Measurements from ENCODE around the gene PADI3.

The PADI3 gene

DNA sequence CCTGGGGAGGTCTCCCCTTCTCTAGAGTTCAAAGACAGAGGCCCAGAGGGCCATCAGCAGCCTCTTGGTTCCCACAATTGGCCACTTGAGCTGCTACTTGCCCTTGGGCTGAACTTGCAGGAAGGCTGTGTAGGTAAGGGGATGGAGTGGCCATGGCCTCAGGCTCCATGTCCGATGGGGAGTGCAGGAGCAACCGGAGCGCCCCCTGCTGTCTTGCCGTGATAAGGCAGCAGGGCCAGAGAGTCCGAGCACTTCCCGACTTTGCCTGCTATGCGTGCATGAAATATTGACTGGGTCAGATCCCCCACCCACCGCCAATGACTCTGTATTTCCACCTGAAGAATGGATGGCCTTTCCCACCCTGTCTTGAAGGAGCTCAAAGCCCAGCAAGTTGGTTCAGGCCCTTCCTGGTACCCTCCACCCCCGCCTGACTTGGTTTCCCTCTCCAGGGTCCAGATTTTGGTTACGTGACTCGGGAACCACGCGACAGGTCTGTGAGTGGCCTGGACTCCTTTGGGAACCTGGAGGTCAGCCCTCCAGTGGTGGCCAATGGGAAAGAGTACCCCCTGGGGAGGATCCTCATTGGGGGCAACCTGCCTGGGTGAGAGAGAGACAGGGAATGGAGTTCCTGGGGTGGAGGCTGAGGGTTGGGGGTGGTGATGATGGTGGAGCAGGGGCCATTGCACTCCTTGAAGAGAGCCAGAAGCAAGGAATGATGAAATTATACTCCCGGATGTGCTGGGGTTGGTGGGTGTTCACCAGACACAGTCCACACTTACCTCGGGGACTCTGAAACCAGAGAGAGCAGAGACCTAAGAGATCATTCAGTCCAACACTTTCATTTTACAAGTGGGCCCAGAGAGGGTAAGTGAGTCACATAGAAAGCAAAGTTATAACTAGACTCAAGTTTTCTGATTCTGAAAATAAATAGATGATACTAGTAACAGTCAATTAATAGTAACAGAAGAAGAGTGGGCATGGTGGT, 25.6 kb downstream of the PADI3 start:
- TF ChIP-seq FOXK2 (IDR thresholded peaks at IDR 0.05) (no peak), ELF4 (IDR thresholded peaks at IDR 0.05) (no peak), FOXM1 (IDR thresholded peaks at IDR 0.05; ENCODE audit: borderline replicate concordance) (no peak), CTBP1 (IDR thresholded peaks at IDR 0.05; ENCODE audit: borderline replicate concordance) (no peak), NFRKB (IDR thresholded peaks at IDR 0.05) (no peak), TARDBP (IDR thresholded peaks at IDR 0.05) (no peak), SP1 (IDR thresholded peaks at IDR 0.05) (no peak), LEF1 (IDR thresholded peaks at IDR 0.05; ENCODE audit: borderline replicate concordance) (no peak), HDGF (IDR thresholded peaks at IDR 0.05; ENCODE audit: borderline replicate concordance) (no peak), ZNF384 (IDR thresholded peaks at IDR 0.05) (no peak), L3MBTL2 (conservative IDR thresholded peaks at IDR 0.05) (no peak), SUZ12 (IDR thresholded peaks at IDR 0.05) (no peak), BHLHE40 (IDR thresholded peaks at IDR 0.05; ENCODE audit: borderline replicate concordance) (no peak), FOXA1 (IDR thresholded peaks at IDR 0.05) (no peak)
- TF ChIP-seq, protein P1, sequence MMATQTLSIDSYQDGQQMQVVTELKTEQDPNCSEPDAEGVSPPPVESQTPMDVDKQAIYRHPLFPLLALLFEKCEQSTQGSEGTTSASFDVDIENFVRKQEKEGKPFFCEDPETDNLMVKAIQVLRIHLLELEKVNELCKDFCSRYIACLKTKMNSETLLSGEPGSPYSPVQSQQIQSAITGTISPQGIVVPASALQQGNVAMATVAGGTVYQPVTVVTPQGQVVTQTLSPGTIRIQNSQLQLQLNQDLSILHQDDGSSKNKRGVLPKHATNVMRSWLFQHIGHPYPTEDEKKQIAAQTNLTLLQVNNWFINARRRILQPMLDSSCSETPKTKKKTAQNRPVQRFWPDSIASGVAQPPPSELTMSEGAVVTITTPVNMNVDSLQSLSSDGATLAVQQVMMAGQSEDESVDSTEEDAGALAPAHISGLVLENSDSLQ (IDR thresholded peaks at IDR 0.05): no peak
- ChIA-PET POLR2A (no interaction called here), CTCF (interaction anchor here (0.8 to 1.4 kb wide), 6 partner anchors 9 to 149 kb away, joined by 3 to 6 read pairs (median 4); no protein-coding TSS in a partner anchor)
- peak; percentile 90 for DNase-seq (ENCODE audit: extremely low spot score)

DNA sequence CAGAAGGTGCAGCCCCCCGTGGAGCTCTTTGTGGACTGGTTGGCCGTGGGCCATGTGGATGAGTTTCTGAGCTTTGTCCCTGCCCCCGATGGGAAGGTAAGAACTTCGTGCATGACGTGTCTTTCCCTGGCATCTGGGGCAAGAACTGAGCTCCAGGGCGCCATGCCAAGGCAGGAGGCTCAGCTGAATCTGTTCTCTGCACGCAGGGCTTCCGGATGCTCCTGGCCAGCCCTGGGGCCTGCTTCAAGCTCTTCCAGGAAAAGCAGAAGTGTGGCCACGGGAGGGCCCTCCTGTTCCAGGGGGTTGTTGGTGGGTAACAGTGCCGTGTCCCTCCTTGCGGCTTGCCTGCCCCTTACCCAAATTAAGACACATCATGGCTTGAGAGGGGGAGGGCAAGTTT, 27.7 kb downstream of the PADI3 start:
- CTCF ChIA-PET: no interaction called here
- no peak for TF ChIP-seq ARNT (IDR thresholded peaks at IDR 0.05)
- no peak for TF ChIP-seq FOXK2 (IDR thresholded peaks at IDR 0.05)
- no peak for DNase-seq (ENCODE audit: extremely low spot score)
- POLR2A ChIA-PET: no interaction called here

DNA sequence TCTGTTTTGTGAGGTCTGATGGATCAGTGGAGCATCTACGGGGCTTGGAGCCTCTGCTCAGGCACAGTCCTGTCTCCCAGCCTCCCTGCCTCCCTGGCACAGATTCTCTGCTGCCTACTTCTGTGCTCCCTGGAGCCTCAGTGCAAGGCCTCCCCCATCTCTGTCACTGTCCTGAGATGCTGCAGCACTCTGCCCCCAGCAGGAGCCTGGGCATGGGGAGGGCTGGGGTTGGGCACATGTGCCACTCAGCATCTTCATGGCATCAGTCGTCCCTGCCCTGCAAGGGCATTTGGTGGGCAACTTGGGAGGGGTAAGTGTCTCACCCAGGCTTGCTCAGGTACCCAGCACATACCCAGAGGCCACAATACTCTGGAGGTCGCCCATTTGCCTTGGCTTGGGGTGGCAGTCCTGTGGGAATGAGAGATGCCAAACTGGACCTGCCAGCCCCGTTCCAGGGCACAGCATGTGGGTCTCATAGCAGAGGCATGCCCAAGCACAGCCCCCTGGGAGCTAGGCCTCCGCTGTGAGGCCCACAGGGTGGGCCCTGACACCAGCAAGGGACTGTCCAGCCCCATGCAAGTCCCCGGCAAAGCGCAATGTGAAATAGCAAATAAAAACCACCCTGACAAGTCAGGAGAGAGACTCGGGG, 28.7 kb downstream of the PADI3 start:
- DNase-seq (ENCODE audit: extremely low spot score): no peak
- POLR2A ChIA-PET: no interaction called here
- CTCF ChIA-PET: interaction anchor here (0.9 kb wide), 1 partner anchor 216 kb away, joined by 3 read pairs; no protein-coding TSS in a partner anchor
- no peak for TF ChIP-seq CTBP1 (IDR thresholded peaks at IDR 0.05; ENCODE audit: borderline replicate concordance)
- TF ChIP-seq, protein P1 (IDR thresholded peaks at IDR 0.05): no peak

DNA sequence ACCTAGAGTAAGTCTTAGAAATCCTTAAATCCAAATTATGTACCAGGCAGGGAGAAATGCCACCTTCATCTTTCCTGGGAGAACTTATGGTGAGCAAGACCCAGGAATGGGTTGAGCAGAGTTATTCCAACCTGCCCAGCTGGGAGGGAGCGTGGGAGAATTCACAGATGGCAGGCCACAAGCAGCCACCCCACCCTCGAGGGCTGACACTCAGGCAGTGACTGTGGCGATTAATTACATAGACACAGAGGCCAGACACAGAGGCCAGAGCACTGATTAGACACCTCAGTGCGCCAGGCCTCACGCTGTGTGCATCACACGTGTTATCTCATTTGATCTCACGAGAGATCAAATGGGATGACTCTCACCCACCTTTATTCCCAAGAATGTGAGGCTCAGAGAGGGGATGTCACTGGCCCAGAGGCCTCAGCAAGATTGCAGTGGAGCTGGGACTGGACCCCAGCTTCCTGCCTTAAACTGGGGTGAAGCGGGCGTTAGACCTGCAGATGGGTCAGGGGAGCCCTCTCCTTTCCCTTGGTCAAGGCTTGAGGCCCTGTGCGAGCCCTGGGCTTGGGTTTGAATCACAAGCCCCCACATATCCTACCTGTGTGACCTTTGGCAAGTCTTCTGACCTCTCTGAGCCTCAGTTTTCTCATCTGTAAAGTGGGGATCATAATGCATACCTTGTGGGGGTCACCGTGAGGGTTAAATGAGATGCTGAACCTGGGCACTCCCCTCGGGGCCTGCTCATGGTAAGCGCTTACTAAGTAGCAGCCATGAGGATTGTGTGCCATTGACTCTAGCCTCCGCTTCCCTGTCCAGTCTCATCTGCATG, 30.3 kb downstream of the PADI3 start:
- no peak for TF ChIP-seq FOXM1 (IDR thresholded peaks at IDR 0.05; ENCODE audit: borderline replicate concordance)
- TF ChIP-seq BHLHE40 (IDR thresholded peaks at IDR 0.05; ENCODE audit: borderline replicate concordance): no peak
- TF ChIP-seq CTBP1 (IDR thresholded peaks at IDR 0.05; ENCODE audit: borderline replicate concordance): no peak
- no peak for TF ChIP-seq ELF4 (IDR thresholded peaks at IDR 0.05)
- TF ChIP-seq SUZ12 (IDR thresholded peaks at IDR 0.05): no peak
- ChIA-PET CTCF (no interaction called here), POLR2A (no interaction called here)
- no peak for DNase-seq (ENCODE audit: extremely low spot score)

DNA sequence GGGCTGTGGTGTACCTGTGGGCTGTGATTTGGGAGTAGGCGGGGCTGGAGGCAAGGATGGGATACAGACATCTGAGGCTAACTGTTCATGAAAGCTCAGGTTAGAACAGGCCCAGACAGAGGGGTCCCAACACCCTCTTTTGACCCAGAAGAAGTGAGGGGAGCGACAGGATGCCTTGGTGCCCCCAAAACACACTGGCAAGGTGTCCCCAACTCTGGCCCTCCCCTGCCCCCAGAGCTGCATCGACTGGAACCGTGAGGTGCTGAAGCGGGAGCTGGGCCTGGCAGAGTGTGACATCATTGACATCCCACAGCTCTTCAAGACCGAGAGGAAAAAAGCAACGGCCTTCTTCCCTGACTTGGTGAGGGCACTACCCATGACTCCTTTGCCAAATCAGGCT, 31.5 kb downstream of the PADI3 start:
- TF ChIP-seq CTBP1 (IDR thresholded peaks at IDR 0.05; ENCODE audit: borderline replicate concordance) (no peak), LEF1 (IDR thresholded peaks at IDR 0.05; ENCODE audit: borderline replicate concordance) (no peak), ZNF384 (IDR thresholded peaks at IDR 0.05) (no peak), ELF4 (IDR thresholded peaks at IDR 0.05) (no peak), BHLHE40 (IDR thresholded peaks at IDR 0.05; ENCODE audit: borderline replicate concordance) (no peak), SP1 (IDR thresholded peaks at IDR 0.05) (no peak), SUZ12 (IDR thresholded peaks at IDR 0.05) (no peak), FOXM1 (IDR thresholded peaks at IDR 0.05; ENCODE audit: borderline replicate concordance) (no peak), HDGF (IDR thresholded peaks at IDR 0.05; ENCODE audit: borderline replicate concordance) (no peak), ARNT (IDR thresholded peaks at IDR 0.05) (no peak), TARDBP (IDR thresholded peaks at IDR 0.05) (no peak), FOXA1 (IDR thresholded peaks at IDR 0.05) (no peak), NFRKB (IDR thresholded peaks at IDR 0.05) (no peak), FOXK2 (IDR thresholded peaks at IDR 0.05) (no peak), L3MBTL2 (conservative IDR thresholded peaks at IDR 0.05) (no peak)
- TF ChIP-seq, protein P1 (IDR thresholded peaks at IDR 0.05): no peak
- no peak for DNase-seq (ENCODE audit: extremely low spot score)
- CTCF ChIA-PET: no interaction called here
- POLR2A ChIA-PET: no interaction called here

DNA sequence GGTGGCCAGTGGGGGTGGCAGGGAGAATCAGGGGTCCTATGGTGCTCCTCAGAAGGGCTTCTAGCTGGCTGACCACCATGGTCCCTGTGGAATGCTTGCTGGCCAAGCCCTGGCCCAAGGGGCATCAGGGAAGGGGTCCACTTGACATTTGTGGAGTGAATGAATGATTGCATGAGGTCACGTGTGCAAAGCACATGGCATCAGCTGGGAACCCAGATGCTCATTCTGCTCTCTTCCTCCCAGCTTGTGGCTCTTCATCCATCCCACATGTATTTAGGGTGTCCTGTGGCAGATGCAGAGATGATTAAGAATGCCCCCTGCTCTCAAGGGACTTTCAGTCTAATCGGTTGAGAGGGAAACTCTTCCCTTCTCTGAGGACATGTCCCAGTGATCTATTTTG, 32.0 kb downstream of the PADI3 start:
- no peak for DNase-seq (ENCODE audit: extremely low spot score)
- no peak for TF ChIP-seq FOXM1 (IDR thresholded peaks at IDR 0.05; ENCODE audit: borderline replicate concordance)
- TF ChIP-seq, protein P1 (IDR thresholded peaks at IDR 0.05): no peak
- TF ChIP-seq LEF1 (IDR thresholded peaks at IDR 0.05; ENCODE audit: borderline replicate concordance): no peak
- no peak for TF ChIP-seq HDGF (IDR thresholded peaks at IDR 0.05; ENCODE audit: borderline replicate concordance)
- TF ChIP-seq NFRKB (IDR thresholded peaks at IDR 0.05): no peak
- no peak for TF ChIP-seq FOXA1 (IDR thresholded peaks at IDR 0.05)
- TF ChIP-seq SP1 (IDR thresholded peaks at IDR 0.05): no peak
- no peak for TF ChIP-seq BHLHE40 (IDR thresholded peaks at IDR 0.05; ENCODE audit: borderline replicate concordance)
- ChIA-PET POLR2A (no interaction called here), CTCF (no interaction called here)

Data from HEK293T (cell line).